ENCODE measurements around the gene DOK3.
"Not testable (repeated sequence)": the region's sequence is repeated elsewhere in the genome, so short reads cannot be mapped to it uniquely, and the experiment has no call there.

Gene DOK3

GRCh38 chr5:177497292-177498012 lies 12.2 kb downstream of the DOK3 start, which contains the start of gene PDLIM7:
TSS of gene PDLIM7 (minus strand) at chr5:177497604. CDS start at chr5:177496512, 1,092 bp downstream.
- DNase-seq (ENCODE audit: low read depth in 2 of 2), result peak; percentile 88 to 92

GRCh38 chr5:177496727-177497291 lies 12.8 kb downstream of the DOK3 start:
- DNase-seq (ENCODE audit: low read depth in 2 of 2), result no peak

DNA sequence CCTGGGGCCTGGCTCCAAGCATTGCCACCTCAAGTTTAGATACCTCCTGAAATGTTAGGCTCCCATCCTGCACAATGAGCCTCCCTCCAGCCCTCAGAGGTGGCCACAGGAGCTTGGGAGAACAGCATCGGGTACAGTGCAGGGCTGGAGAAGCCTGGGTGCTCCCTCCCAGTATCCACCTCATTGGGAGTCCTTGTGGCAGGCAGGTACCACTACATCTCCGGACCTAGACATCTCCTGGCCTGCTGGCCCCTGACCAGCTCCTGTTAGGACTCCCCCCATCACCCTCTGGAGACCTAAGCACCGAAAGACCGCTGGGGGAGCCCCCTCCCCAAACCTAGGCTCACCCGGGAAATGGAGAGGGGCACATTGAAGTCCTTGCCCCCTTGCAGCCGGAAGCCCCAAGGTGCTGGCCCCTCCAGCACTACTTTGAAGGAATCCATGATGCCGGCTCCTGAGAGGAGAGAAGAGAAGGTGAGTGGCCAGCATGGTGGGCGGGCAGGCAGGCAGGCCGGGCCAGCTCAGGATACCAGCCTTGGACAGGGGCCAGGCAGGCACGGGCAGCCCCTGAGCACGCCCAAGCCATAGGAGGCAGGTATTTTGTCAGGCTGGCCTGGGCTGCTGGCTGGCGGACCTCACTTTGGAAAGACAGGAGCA lies 13.4 kb downstream of the DOK3 start:
- DNase-seq (ENCODE audit: low read depth in 2 of 2), result no peak

DNA sequence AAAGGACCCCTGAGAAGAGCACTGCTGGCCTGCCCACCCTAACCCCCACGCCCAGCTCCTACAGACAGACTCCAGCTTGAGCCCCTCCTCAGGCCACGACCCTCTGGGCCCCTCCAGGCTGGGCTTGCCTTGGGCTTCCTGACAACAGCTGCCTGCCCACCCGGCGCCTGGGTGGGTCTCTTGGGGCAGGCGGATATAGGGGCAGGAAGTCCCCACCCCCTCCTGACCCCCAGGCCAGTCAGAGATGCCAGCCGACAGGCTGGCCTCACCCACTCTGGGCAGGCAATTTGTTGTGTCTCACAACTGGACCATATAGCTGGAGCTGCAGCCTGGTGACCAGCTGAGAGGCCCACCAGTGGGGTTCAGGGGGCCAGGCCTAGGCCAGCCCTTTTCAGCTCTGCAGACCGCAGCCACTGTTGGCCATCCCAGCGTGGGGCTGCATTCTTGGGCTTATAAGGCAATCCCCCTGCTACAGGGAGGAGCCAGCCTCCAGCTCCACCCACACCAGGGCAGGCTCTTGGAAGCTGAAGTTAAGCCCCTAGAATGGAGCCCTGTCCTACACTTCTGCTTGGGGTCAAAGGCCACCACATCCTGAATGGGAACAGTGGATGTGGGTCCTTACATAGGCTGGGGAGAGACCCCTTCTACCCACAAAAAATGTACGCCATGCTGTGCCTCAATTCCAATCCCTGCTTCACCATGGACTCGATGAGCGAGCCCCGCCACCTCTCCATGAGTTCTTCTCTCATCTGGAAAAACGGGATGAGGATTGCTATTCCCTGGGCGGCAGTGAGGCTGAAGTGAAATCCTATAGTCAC lies 14.2 kb downstream of the DOK3 start:
- no peak for DNase-seq (ENCODE audit: low read depth in 2 of 2)

DNA sequence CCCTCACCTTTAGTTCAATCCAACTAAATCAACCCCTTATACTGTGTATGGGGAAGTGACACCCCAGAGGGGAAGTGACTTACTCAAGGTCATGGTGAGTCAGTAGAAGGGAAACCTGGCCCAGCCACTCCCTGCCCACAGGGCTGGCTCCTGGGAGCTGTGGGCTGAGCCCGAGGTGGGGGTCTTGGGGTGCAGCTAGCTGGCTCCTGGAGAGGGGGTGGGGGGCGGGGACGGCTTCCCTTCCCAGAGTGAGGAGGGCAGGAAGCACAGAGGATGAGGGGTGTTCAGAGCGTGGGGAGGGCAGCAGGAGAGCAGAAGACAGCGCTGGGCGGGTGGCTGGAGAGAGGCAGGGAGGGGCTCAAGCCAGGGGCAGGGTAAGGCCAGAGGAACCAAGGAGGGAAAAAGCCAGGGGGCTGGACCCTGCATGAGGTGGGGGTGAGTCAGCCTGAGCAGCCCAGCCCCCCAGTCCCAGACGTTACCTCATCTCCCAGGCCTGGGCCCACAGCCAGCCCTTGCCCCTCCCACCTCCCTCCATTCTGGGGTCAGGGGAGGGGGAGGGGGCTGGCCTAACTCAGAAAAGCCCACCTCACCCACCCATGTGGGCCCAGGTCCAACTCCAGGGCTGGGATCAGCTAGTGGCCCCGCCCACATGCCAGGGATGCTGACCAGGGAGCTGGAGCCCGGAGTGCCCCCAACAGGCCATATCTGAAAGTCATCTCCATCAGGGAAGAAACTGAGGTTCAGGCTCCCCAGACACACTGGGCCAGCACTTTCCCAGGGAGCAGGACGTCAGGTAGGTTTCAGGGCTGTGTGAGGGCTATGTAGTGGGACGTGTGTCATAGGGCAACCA lies 15.1 kb downstream of the DOK3 start:
- no peak for DNase-seq (ENCODE audit: low read depth in 2 of 2)

DNA sequence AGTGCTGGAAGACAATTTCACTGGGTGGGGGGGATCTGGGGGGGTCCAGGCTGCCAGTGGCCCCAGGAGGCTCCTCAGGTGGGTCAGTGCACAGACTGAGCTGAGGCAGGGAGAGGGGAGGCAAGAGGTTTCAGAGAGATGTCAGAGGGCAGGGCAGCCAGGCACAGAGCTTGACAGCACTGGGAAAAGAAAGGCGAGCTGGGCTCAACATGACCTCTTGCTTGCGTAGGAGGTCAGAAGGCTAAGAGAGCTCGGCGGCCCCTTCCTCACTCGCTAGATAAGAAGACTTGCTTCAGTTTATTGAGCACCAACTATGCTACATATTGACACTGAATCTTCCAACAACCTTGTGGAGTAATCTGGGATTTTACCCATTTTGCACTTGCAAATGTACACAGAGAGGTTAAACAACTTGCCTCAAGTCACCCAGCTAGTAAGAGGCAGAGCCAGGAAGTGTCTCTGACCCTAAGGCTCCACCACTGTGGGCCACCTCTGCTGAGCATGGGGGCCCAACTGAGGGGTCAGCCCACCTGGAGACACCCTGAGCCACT lies 15.8 kb downstream of the DOK3 start:
- DNase-seq (ENCODE audit: low read depth in 2 of 2), result no peak

DNA sequence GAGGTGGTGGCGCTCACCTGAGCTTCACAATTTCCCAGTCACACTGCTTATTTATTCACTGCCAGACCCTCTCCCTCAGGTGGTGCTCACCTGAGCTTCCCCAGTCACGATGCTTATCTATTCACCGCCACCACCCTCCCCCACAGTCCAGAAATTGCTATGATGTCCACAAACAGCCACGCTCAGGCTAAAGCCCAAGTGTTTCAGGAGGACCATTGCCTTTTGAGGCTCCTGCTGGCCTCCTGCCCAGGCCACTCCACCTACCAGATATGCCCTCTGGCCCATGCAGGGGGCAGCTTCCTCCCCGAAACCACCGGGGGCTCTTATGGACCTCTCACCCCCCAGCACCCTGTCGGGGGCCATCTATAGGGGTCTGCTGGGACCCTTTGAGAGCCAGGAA lies 16.8 kb downstream of the DOK3 start:
- DNase-seq (ENCODE audit: low read depth in 2 of 2), result no peak

GRCh38 chr5:177491983-177492746 lies 17.5 kb downstream of the DOK3 start:
- no peak for DNase-seq (ENCODE audit: low read depth in 2 of 2)

DNA sequence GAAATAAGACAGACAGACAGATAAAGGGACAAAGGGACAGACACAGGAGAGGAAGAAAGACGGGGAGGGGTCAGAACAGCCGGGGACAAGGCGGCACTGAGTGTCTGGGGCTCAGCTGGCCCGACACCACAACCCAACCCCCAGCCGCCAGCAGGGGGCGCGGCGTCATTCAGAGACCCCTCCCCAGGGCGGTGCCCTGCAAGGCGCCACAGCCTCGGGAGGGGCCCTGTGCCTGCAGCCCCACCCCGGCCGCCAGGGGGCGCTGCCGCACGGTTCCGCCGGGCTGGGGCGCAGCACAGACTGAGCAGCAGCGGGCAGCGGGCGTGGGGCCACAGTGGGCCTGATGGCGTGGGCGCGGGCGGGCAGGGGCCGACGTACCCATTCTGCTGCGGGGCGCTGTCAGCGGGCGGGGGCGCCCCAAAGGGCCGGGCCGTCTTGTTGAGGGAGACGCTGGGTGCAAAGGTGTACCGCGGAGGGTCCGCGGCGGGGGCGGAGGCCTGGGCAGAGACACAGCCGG lies 18.1 kb downstream of the DOK3 start:
- DNase-seq (ENCODE audit: low read depth in 2 of 2), result no peak

DNA sequence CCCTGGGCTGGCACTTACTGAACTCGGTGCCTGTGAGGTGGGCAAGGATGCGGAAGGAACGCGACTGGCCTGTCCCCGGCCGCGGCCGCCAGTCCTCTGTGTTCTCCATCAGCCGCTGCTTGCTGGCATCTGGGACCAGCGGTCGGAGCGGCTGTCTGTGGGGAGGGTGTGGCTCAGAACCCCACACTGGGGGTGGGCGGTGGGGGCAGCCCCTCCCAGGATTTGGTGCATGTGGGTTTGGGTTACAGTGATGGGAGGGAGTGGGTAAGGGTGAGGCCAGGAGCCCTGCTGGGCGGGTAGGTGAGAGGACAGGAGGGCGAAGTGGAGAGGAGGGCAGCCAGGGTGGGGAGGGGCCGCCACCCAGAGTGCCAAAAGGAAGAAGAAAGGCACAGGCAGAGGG lies 18.6 kb downstream of the DOK3 start:
- no peak for DNase-seq (ENCODE audit: low read depth in 2 of 2)

DNA sequence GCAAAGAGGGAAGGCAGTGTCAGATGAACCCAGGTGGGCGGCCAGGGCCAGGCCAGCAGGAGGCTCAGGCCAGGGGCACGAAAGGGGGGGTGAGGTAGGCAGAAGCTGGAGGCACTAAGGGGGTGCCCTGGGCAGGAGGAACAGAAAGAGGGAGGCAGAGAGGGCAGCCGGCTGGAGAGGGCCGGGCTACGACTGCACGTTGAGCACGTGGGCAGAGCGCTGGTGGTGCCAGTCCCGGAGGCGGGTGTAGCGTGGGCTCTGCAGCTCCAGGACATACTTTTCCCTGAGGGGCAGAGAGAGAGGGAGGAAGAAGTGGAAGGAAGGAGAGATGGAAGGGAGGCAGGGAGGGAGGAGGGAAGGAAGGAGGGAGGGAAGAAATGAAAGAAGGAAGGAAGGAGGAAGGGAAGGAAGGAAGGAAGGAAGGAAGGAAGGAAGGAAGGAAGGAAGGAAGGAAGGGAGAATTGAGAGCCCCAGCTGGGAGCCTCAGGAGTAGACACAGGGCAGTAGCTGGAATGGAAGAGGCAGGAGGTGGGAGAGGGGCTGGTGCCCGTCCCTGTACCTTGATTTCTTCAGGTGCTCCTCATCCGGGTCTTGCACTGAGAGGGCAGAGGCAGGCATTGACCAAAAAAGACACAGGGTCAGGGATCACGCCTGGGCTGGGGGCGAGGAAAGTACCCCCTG lies 19.2 kb downstream of the DOK3 start:
- DNase-seq (ENCODE audit: low read depth in 2 of 2), result no peak

GRCh38 chr5:177489119-177489716 lies 20.4 kb downstream of the DOK3 start:
- DNase-seq (ENCODE audit: low read depth in 2 of 2), result no peak

DNA sequence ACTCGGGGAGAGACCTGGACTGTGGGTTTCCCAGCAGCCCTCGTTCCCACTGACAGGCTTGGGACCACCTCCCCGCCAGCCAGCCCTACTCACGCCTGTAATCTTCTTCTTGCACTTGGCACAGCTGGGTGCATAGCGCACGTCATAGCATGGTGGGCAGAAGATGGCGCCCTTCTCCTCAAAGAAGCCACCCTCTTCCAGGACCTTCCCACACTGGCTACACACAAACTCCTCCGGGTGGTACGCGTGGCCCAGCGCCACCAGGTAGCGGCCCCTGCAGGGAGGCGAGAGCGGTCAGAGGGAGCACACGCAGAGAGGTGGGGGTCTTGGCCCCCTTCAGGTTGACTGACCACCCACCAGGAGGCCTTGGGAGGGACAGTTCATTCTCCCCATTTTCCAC lies 21.7 kb downstream of the DOK3 start:
- no peak for DNase-seq (ENCODE audit: low read depth in 2 of 2)

DNA sequence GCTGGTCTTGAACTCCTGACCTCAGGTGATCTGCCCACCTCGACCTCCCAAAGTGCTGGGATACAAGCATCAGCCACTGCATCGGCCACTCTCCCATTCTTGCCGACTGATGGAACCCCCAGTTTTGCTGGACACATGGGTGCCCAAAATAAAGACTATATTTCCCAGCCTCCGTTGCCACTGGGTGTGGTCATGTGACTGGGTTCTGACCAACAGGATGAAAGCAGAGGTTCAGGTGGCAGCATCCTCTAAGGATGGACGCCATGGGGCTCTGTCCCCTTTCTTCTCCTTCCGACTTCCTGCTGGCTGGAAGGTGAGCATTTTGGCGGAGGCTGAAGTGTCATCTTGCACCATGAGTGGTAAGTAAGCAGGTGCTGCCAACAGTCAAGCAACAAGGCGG lies 22.5 kb downstream of the DOK3 start:
- no peak for DNase-seq (ENCODE audit: low read depth in 2 of 2)

- DNase-seq (ENCODE audit: low read depth in 2 of 2), result no peak
Measured at GRCh38 chr5:177486256-177486655, 23.4 kb downstream of the DOK3 start.

DNA sequence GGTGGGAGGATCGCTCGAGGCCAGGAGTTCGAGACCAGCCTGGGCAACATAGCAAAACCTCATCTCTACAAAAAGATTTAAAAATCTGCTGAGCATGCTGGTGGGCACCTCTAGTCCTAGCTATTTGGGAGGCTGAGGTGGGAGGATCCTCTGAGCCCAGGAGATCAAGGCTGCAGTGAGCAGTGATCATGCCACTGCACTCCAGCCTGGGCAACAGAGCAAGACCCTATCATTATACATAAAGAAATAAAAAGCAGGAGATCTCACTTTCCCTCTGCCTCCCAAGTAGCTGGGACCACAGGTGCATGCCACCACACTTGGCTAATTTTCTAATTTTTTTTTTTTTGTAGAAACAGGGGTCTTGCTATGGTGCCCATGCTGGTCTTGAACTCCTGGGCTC lies 23.9 kb downstream of the DOK3 start:
- not testable (repeated sequence) for DNase-seq (ENCODE audit: low read depth in 2 of 2)

GRCh38 chr5:177484902-177485549 lies 24.6 kb downstream of the DOK3 start:
- no peak for DNase-seq (ENCODE audit: low read depth in 2 of 2)
